Measurements from ENCODE around the gene STAT1.

DNA sequence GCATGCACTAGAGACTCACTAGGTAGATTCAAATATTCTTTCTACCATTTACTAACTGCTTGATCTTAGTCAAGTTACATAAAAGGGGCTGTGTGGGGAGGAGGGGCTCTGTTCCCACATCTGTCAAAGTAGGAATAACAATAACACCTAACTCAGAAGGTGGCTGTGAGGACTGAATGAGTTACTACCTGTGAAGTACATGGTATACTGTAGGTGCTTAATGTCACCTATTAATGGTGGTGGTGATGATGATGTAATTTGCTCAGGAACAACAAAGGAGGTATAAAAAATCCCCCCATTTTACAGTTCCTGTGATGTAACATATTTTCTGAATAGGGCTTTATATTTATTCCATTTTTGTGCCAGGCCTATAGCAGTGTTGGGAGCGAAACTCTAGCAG is 40.7 kb downstream of the STAT1 start:
- TF ChIP-seq, protein P1, sequence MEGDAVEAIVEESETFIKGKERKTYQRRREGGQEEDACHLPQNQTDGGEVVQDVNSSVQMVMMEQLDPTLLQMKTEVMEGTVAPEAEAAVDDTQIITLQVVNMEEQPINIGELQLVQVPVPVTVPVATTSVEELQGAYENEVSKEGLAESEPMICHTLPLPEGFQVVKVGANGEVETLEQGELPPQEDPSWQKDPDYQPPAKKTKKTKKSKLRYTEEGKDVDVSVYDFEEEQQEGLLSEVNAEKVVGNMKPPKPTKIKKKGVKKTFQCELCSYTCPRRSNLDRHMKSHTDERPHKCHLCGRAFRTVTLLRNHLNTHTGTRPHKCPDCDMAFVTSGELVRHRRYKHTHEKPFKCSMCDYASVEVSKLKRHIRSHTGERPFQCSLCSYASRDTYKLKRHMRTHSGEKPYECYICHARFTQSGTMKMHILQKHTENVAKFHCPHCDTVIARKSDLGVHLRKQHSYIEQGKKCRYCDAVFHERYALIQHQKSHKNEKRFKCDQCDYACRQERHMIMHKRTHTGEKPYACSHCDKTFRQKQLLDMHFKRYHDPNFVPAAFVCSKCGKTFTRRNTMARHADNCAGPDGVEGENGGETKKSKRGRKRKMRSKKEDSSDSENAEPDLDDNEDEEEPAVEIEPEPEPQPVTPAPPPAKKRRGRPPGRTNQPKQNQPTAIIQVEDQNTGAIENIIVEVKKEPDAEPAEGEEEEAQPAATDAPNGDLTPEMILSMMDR (conservative IDR thresholded peaks at IDR 0.05; ENCODE audit: low read depth, low read length) = no peak
- no peak for TF ChIP-seq EZH2 (IDR thresholded peaks at IDR 0.05; ENCODE audit: borderline replicate concordance, low read depth, low read length, poor library complexity, severe bottlenecking)
